H9 (cell line): ENCODE measurements around the gene KRT77. TPM values are rescaled to one million over a fixed set of nuclear protein-coding genes. Genes with fewer than 3 reads are reported as not detected.
A peak's percentile ranks its signal among the peaks of the same experiment; 100 is the strongest.

Experiments used
- DNase-seq: peaks from one replicate; pipeline ENCODE4 v3.0.0-alpha.2; 2017
- H2AFZ ChIP-seq: one replicate; pipeline ENCODE4 v1.6.1; 2013; ENCODE audit warnings: mild to moderate bottlenecking, low read length, control low read depth, moderate library complexity
- H2AK5ac ChIP-seq: 2 replicates; pipeline ENCODE4 v1.6.1; 2013; ENCODE audit warnings: low read length, control low read depth, mixed read lengths; ENCODE audit not compliant: insufficient read length
- H2BK120ac ChIP-seq: one replicate; pipeline ENCODE4 v1.6.1; 2013; ENCODE audit warnings: low read depth, mild to moderate bottlenecking, low read length, control low read depth, inconsistent platforms; ENCODE audit not compliant: poor library complexity, severe bottlenecking
- H2BK12ac ChIP-seq: 2 replicates; pipeline ENCODE4 v1.6.1; 2013; ENCODE audit warnings: low read length, control low read depth, mixed read lengths, low read depth; ENCODE audit not compliant: insufficient read length
- H2BK15ac ChIP-seq: 2 replicates; pipeline ENCODE4 v1.6.1; 2013; ENCODE audit warnings: low read depth, low read length, control low read depth
- H2BK20ac ChIP-seq: one replicate; pipeline ENCODE4 v1.6.1; 2013; ENCODE audit warnings: low read depth, mild to moderate bottlenecking, low read length, control low read depth, inconsistent platforms; ENCODE audit not compliant: poor library complexity, severe bottlenecking
- H2BK5ac ChIP-seq: 2 replicates; pipeline ENCODE4 v1.6.1; 2013; ENCODE audit warnings: low read length, control low read depth, mixed read lengths; ENCODE audit not compliant: insufficient read length
- H3K14ac ChIP-seq: 2 replicates; pipeline ENCODE4 v1.6.1; 2013; ENCODE audit warnings: low read length, control low read depth; ENCODE audit not compliant: insufficient read depth
- H3K18ac ChIP-seq: 2 replicates; pipeline ENCODE4 v1.6.1; 2013; ENCODE audit warnings: low read depth, mild to moderate bottlenecking, mixed read lengths, low read length, control low read depth; ENCODE audit not compliant: insufficient read length
- H3K23ac ChIP-seq: 2 replicates; pipeline ENCODE4 v1.6.1; 2013; ENCODE audit warnings: low read length, control low read depth, mixed read lengths, low read depth; ENCODE audit not compliant: insufficient read length
- H3K23me2 ChIP-seq: 2 replicates; pipeline ENCODE4 v1.6.1; 2013; ENCODE audit warnings: low read depth, mild to moderate bottlenecking, mixed read lengths, low read length, control low read depth; ENCODE audit not compliant: insufficient read length, poor library complexity, severe bottlenecking
- H3K27ac ChIP-seq: 2 replicates; pipeline ENCODE4 v1.5.1; 2013; ENCODE audit warnings: low read length, control low read depth, mixed read lengths, low read depth; ENCODE audit not compliant: insufficient read length
- H3K27me3 ChIP-seq: 2 replicates; pipeline ENCODE4 v1.6.1; 2013; ENCODE audit warnings: low read length, control low read depth, inconsistent platforms; ENCODE audit not compliant: insufficient read depth
- H3K4ac ChIP-seq: 2 replicates; pipeline ENCODE4 v1.6.1; 2013; ENCODE audit warnings: low read depth, mild to moderate bottlenecking, control low read depth, inconsistent platforms, low read length, moderate library complexity
- H3K4me1 ChIP-seq: 2 replicates; pipeline ENCODE4 v1.6.1; 2013; ENCODE audit warnings: low read length, control low read depth, inconsistent platforms; ENCODE audit not compliant: insufficient read depth
- H3K4me2 ChIP-seq: 2 replicates; pipeline ENCODE4 v1.6.1; 2013; ENCODE audit warnings: low read length, control low read depth, mixed read lengths; ENCODE audit not compliant: insufficient read length, insufficient read depth
- H3K56ac ChIP-seq: 2 replicates; pipeline ENCODE4 v1.6.1; 2013; ENCODE audit warnings: low read depth, mild to moderate bottlenecking, mixed read lengths, low read length, control low read depth; ENCODE audit not compliant: insufficient read length
- H3K79me1 ChIP-seq: 2 replicates; pipeline ENCODE4 v1.6.1; 2013; ENCODE audit warnings: low read depth, mild to moderate bottlenecking, moderate library complexity, low read length, control low read depth, inconsistent platforms; ENCODE audit not compliant: insufficient read depth, poor library complexity, severe bottlenecking
- H3K79me2 ChIP-seq: 2 replicates; pipeline ENCODE4 v1.6.1; 2013; ENCODE audit warnings: low read length, control low read depth, inconsistent platforms; ENCODE audit not compliant: insufficient read depth
- H3K9ac ChIP-seq: 2 replicates; pipeline ENCODE4 v1.6.1; 2013; ENCODE audit warnings: low read length, control low read depth, mixed read lengths; ENCODE audit not compliant: insufficient read length; ENCODE audit errors: extremely low read depth
- H3K9me3 ChIP-seq: one replicate; pipeline ENCODE4 v1.6.1; 2013; ENCODE audit warnings: low read depth, low read length, inconsistent platforms; ENCODE audit not compliant: control insufficient read depth
- H3T11ph ChIP-seq: one replicate; pipeline ENCODE4 v1.6.1; 2013; ENCODE audit warnings: mild to moderate bottlenecking, low read length, control low read depth, inconsistent platforms
- H4K20me1 ChIP-seq: one replicate; pipeline ENCODE4 v1.6.1; 2013; ENCODE audit not compliant: control insufficient read depth, insufficient read length, insufficient read depth
- H4K5ac ChIP-seq: 2 replicates; pipeline ENCODE4 v1.6.1; 2013; ENCODE audit warnings: low read depth, mild to moderate bottlenecking, mixed read lengths, low read length, control low read depth; ENCODE audit not compliant: insufficient read length
- H4K8ac ChIP-seq: replicated peaks from 2 replicates; pipeline ENCODE4 v1.6.1; 2013; ENCODE audit warnings: low read length, control low read depth, mixed read lengths, low read depth; ENCODE audit not compliant: insufficient read length
- H4K91ac ChIP-seq: 2 replicates; pipeline ENCODE4 v1.6.1; 2013; ENCODE audit warnings: low read depth, mild to moderate bottlenecking, moderate library complexity, mixed read lengths, low read length, control low read depth; ENCODE audit not compliant: insufficient read length
- H3K27ac Mint-ChIP-seq, 3 experiments: 2 replicates in 2 of 3; 3 replicates in 1 of 3; pipeline ENCODE4 v1.8.0; 2020 to 2021; ENCODE audit warnings: mixed read lengths in 3 of 3, mild to moderate bottlenecking in 1 of 3, moderate library complexity in 1 of 3
- H3K27me3 Mint-ChIP-seq: 2 replicates; pipeline ENCODE4 v1.8.0; 2021; ENCODE audit warnings: low read depth, mild to moderate bottlenecking, moderate library complexity, mixed read lengths
- H3K36me3 Mint-ChIP-seq, 3 experiments: 2 replicates in 2 of 3; 3 replicates in 1 of 3; pipeline ENCODE4 v1.8.0; 2020 to 2021; ENCODE audit warnings: low read depth in 3 of 3, mixed read lengths in 3 of 3; ENCODE audit not compliant: insufficient read depth in 1 of 3
- H3K4me1 Mint-ChIP-seq, 2 experiments: 2 replicates each; pipeline ENCODE4 v1.8.0; 2020; ENCODE audit warnings: mixed read lengths in 2 of 2
- H3K4me3 Mint-ChIP-seq, 2 experiments: 2 replicates in 1 of 2; 3 replicates in 1 of 2; pipeline ENCODE4 v1.8.0; 2020 to 2021; ENCODE audit warnings: mild to moderate bottlenecking in 2 of 2, mixed read lengths in 2 of 2, moderate library complexity in 1 of 2
- H3K9me3 Mint-ChIP-seq, 2 experiments: 2 replicates in 1 of 2; 3 replicates in 1 of 2; pipeline ENCODE4 v1.8.0; 2020; ENCODE audit warnings: mild to moderate bottlenecking in 2 of 2, mixed read lengths in 2 of 2, moderate library complexity in 1 of 2
- WGBS: extraction: QIAGEN DNeasy Blood & Tissue Kit; methylation state at CpG from one replicate; pipeline ENCODE4 v1.1.7; 2013; ENCODE audit warnings: missing lambda C conversion rate, low lambda C conversion rate, mixed read lengths; ENCODE audit not compliant: insufficient read length; ENCODE audit errors: extremely low coverage; 5-methylcytosine and 5-hydroxymethylcytosine counted together
- total RNA-seq: library from RNA; stranded (reverse); gene quantifications from 2 replicates; pipeline ENCODE4 v1.2.1, GENCODE V29; 2021
- TF ChIP-seq, protein P1 (sequence below): fragments of 200-600 bp; sonication (generic); conservative IDR thresholded peaks from 3 replicates; pipeline ENCODE4 v1.8.0; 2021; ENCODE audit warnings: antibody characterized with exemption, mild to moderate bottlenecking

KRT77 gene
- total RNA-seq, 1 experiment from 2014 or later, result not detected

DNA sequence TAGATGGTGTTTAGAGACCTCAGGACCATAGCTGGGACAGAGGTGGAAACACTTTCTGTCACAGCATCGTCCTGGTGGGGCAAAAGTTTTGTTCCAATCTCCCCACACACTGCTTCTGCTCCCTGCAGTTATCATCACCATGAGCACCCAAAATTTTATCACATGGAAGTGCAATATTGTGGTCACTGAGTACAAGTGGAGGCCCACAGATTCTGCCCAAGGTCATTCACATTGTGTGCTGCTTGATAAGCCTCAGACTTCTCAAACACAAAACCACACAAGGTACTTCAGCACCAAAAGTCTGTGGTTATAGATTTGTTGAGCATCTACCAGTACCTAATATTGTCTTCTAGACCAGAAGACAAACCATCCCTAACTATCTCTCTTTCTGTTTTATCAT, 554 bp upstream of the KRT77 start:
- no peak overlapping the region for H4K8ac ChIP-seq
- no CpG with 5 or more reads among the region's 1 CpG for WGBS

More for the DNA sequence above, 554 bp upstream of the KRT77 start:
- H2BK120ac ChIP-seq, result no peak overlapping the region
- Mint-ChIP-seq H3K9me3 (no peaks in the 10 kb centered on the region), H3K27me3 (peaks cover 26% of the 10 kb centered on the region), H3K4me1 (peaks cover 9 to 11% of the 10 kb centered on the region in 2 experiments; a peak in 3 of 4 replicates), H3K27ac (peak overlapping the region in 1 of 3 experiments; percentile 75; a peak in 1 of 7 replicates), H3K4me3 (no peak overlapping the region), H3K36me3 (no peaks in the 10 kb centered on the region; a peak in 1 of 7 replicates)
- H3K79me2 ChIP-seq, result no peaks in the 10 kb centered on the region
- no peaks in the 10 kb centered on the region for H3K4me1 ChIP-seq
- H2BK5ac ChIP-seq, result no peak overlapping the region
- no peak overlapping the region for H3K4ac ChIP-seq
- no peaks in the 10 kb centered on the region for H3K27me3 ChIP-seq
- H2BK15ac ChIP-seq, result no peak overlapping the region
- no peaks in the 10 kb centered on the region for H3K23me2 ChIP-seq
- H3T11ph ChIP-seq, result no peak overlapping the region
- TF ChIP-seq, protein P1, sequence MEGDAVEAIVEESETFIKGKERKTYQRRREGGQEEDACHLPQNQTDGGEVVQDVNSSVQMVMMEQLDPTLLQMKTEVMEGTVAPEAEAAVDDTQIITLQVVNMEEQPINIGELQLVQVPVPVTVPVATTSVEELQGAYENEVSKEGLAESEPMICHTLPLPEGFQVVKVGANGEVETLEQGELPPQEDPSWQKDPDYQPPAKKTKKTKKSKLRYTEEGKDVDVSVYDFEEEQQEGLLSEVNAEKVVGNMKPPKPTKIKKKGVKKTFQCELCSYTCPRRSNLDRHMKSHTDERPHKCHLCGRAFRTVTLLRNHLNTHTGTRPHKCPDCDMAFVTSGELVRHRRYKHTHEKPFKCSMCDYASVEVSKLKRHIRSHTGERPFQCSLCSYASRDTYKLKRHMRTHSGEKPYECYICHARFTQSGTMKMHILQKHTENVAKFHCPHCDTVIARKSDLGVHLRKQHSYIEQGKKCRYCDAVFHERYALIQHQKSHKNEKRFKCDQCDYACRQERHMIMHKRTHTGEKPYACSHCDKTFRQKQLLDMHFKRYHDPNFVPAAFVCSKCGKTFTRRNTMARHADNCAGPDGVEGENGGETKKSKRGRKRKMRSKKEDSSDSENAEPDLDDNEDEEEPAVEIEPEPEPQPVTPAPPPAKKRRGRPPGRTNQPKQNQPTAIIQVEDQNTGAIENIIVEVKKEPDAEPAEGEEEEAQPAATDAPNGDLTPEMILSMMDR, result no peak
- no peak overlapping the region for H3K4me2 ChIP-seq
- no peak overlapping the region for H3K18ac ChIP-seq
- H2AK5ac ChIP-seq, result no peak overlapping the region
- H2BK20ac ChIP-seq, result no peak overlapping the region
- no peak overlapping the region for H2BK12ac ChIP-seq
- no peak overlapping the region for H2AFZ ChIP-seq
- H4K91ac ChIP-seq, result no peak overlapping the region
- H3K9me3 ChIP-seq, result no peaks in the 10 kb centered on the region
- no peak overlapping the region for H4K5ac ChIP-seq
- H3K9ac ChIP-seq, result no peak overlapping the region
- H3K79me1 ChIP-seq, result no peaks in the 10 kb centered on the region
- H3K27ac ChIP-seq, result no peak overlapping the region
- H4K20me1 ChIP-seq, result no peaks in the 10 kb centered on the region
- no peak overlapping the region for H3K23ac ChIP-seq
- H3K56ac ChIP-seq, result no peak overlapping the region
- no peak for DNase-seq
- no peak overlapping the region for H3K14ac ChIP-seq
